Neural crest cell (in vitro differentiated cells): ENCODE results near the gene HAGHL. TPM values are rescaled to one million over a fixed set of nuclear protein-coding genes. Genes with fewer than 3 reads are reported as not detected.

Experiments
- DNase-seq: peaks from one replicate; pipeline ENCODE4 v3.0.0; 2021; ENCODE audit warnings: low read depth, mixed read lengths, low spot score
- H3K27ac Mint-ChIP-seq: one replicate; pipeline ENCODE4 v1.8.0; 2021; ENCODE audit warnings: mild to moderate bottlenecking, mixed read lengths; ENCODE audit not compliant: unreplicated experiment
- H3K27me3 Mint-ChIP-seq: 2 replicates; pipeline ENCODE4 v1.8.0; 2021; ENCODE audit warnings: low read depth, mild to moderate bottlenecking, mixed read lengths
- H3K36me3 Mint-ChIP-seq: 2 replicates; pipeline ENCODE4 v1.8.0; 2021; ENCODE audit warnings: low read depth, mild to moderate bottlenecking, mixed read lengths
- H3K4me1 Mint-ChIP-seq: 2 replicates; pipeline ENCODE4 v1.8.0; 2021; ENCODE audit warnings: mixed read lengths
- H3K4me3 Mint-ChIP-seq: one replicate; pipeline ENCODE4 v1.8.0; 2021; ENCODE audit warnings: mild to moderate bottlenecking, mixed read lengths
- H3K9me3 Mint-ChIP-seq: 2 replicates; pipeline ENCODE4 v1.8.0; 2021; ENCODE audit warnings: mixed read lengths
- CTCF ChIP-seq: fragments of 200-600 bp; sonication (generic); conservative IDR thresholded peaks from 2 replicates; pipeline ENCODE4 v1.5.0; 2021; ENCODE audit warnings: antibody characterized with exemption, mild to moderate bottlenecking
- total RNA-seq: library from RNA; stranded (reverse); gene quantifications from 2 replicates; pipeline ENCODE4 v1.2.1, GENCODE V29; 2021

The HAGHL gene
- total RNA-seq, 1 donor from 2014 or later, result 15.4 TPM

- Mint-ChIP-seq H3K27me3 (peaks cover 22% of the 10 kb centered on the region), H3K4me1 (peaks cover 29% of the 10 kb centered on the region), H3K36me3 (no peaks in the 10 kb centered on the region), H3K27ac (no peak overlapping the region), H3K9me3 (no peaks in the 10 kb centered on the region), H3K4me3 (peak overlapping the region; percentile 86)
- TF ChIP-seq CTCF, result no peak
- no peak for DNase-seq
Measured at GRCh38 chr16:714079-714478, 12.8 kb upstream of the HAGHL start.

- H3K27ac Mint-ChIP-seq, result peak within 1 kb of the TSS; percentile 96
- TF ChIP-seq CTCF, result no peak
- H3K9me3 Mint-ChIP-seq, result no peaks in the 10 kb centered on the region
- H3K36me3 Mint-ChIP-seq, result no peaks in the 10 kb centered on the region
- H3K27me3 Mint-ChIP-seq, result peaks cover 16% of the 10 kb centered on the region
- peaks cover 29% of the 10 kb centered on the region for H3K4me1 Mint-ChIP-seq
- peak; percentile 94 for DNase-seq
- H3K4me3 Mint-ChIP-seq, result peak within 1 kb of the TSS; percentile 95
Measured at GRCh38 chr16:714558-715476, 12.1 kb upstream of the HAGHL start, which contains the start of gene METRN. Gene METRN, plus strand, starts transcription at chr16:715118. Its CDS starts 172 bp downstream, at chr16:715290.

DNA sequence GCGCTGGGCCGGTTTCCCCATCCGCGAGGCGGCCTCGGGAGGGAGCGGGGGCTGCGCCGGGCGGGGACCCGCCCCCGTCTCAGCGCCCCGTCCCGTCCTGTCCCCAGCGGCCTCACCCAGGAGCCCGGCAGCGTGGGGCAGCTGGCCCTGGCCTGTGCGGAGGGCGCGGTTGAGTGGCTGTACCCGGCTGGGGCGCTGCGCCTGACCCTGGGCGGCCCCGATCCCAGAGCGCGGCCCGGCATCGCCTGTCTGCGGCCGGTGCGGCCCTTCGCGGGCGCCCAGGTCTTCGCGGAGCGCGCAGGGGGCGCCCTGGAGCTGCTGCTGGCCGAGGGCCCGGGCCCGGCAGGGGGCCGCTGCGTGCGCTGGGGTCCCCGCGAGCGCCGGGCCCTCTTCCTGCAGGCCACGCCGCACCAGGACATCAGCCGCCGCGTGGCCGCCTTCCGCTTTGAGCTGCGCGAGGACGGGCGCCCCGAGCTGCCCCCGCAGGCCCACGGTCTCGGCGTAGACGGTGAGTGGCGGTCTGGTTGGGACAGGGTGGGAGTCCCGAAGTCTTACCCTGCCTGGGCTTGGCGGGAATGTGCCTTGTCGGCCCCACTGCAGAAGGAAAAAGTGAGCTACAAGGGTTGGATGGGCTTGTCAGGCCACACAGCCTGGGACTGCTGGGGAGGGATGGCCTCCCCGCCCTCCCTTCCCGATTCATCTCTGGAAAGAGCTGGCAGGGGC is 11.3 kb upstream of the HAGHL start:
- no peaks in the 10 kb centered on the region for H3K36me3 Mint-ChIP-seq
- peak overlapping the region; percentile 96 for H3K27ac Mint-ChIP-seq
- H3K9me3 Mint-ChIP-seq, result no peaks in the 10 kb centered on the region
- H3K4me3 Mint-ChIP-seq, result peak overlapping the region; percentile 95
- no peak for DNase-seq
- peaks cover 17% of the 10 kb centered on the region for H3K27me3 Mint-ChIP-seq
- peaks cover 32% of the 10 kb centered on the region for H3K4me1 Mint-ChIP-seq
- peak; percentile 14 for TF ChIP-seq CTCF

DNA sequence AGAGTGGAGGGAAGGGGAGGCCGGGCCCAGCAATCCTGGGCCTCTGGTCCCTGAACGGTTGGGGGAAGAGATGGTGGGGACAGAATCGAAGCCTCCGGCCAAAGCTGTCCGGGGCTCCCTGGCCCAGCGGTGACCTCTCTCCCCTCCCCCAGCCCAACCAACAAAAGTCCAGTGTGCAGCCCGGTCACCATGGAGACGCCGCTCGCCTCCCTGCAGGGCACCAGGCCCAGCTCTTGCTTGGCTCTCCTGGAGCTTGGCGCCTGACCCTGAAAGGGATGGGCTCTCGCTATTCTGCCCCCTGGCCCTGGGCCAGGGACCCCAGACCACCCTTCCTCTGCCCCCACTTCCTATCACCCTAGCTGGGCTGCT is 10.7 kb upstream of the HAGHL start:
- DNase-seq, result peak; percentile 90
- Mint-ChIP-seq H3K27ac (peak overlapping the region; percentile 96), H3K4me1 (peaks cover 32% of the 10 kb centered on the region), H3K36me3 (no peaks in the 10 kb centered on the region), H3K4me3 (peak overlapping the region; percentile 95), H3K9me3 (no peaks in the 10 kb centered on the region), H3K27me3 (peaks cover 17% of the 10 kb centered on the region)
- no peak for TF ChIP-seq CTCF

DNA sequence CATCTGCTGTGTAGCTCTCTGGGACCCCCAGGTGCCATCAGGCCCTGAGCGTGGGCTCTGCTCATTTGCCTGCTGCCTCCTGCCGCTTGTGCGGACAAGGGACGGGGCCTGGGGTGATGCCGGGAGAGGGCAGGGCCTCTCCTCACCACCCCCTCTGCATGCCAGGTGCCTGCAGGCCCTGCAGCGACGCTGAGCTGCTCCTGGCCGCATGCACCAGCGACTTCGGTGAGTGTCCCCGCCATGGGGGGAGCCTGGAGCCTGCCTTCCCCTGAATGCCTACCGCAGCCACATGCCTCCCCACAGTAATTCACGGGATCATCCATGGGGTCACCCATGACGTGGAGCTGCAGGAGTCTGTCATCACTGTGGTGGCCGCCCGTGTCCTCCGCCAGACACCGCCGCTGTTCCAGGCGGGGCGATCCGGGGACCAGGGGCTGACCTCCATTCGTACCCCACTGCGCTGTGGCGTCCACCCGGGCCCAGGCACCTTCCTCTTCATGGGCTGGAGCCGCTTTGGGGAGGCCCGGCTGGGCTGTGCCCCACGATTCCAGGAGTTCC is 10.1 kb upstream of the HAGHL start:
- peaks cover 32% of the 10 kb centered on the region for H3K4me1 Mint-ChIP-seq
- peak overlapping the region; percentile 95 for H3K4me3 Mint-ChIP-seq
- H3K9me3 Mint-ChIP-seq, result no peaks in the 10 kb centered on the region
- H3K27me3 Mint-ChIP-seq, result peaks cover 17% of the 10 kb centered on the region
- H3K36me3 Mint-ChIP-seq, result no peaks in the 10 kb centered on the region
- no peak for TF ChIP-seq CTCF
- no peak for DNase-seq
- no peak overlapping the region for H3K27ac Mint-ChIP-seq
